H9 (cell line): ENCODE measurements around the gene MOB3A. TPM values are rescaled to one million over a fixed set of nuclear protein-coding genes. Genes with fewer than 3 reads are reported as not detected.

ENCODE experiments used
- DNase-seq: peaks from one replicate; pipeline ENCODE4 v3.0.0-alpha.2; 2017
- H2AFZ ChIP-seq: one replicate; pipeline ENCODE4 v1.6.1; 2013; ENCODE audit warnings: mild to moderate bottlenecking, low read length, control low read depth, moderate library complexity
- H2AK5ac ChIP-seq: 2 replicates; pipeline ENCODE4 v1.6.1; 2013; ENCODE audit warnings: low read length, control low read depth, mixed read lengths; ENCODE audit not compliant: insufficient read length
- H2BK120ac ChIP-seq: one replicate; pipeline ENCODE4 v1.6.1; 2013; ENCODE audit warnings: low read depth, mild to moderate bottlenecking, low read length, control low read depth, inconsistent platforms; ENCODE audit not compliant: poor library complexity, severe bottlenecking
- H2BK12ac ChIP-seq: 2 replicates; pipeline ENCODE4 v1.6.1; 2013; ENCODE audit warnings: low read length, control low read depth, mixed read lengths, low read depth; ENCODE audit not compliant: insufficient read length
- H2BK15ac ChIP-seq: 2 replicates; pipeline ENCODE4 v1.6.1; 2013; ENCODE audit warnings: low read depth, low read length, control low read depth
- H2BK20ac ChIP-seq: one replicate; pipeline ENCODE4 v1.6.1; 2013; ENCODE audit warnings: low read depth, mild to moderate bottlenecking, low read length, control low read depth, inconsistent platforms; ENCODE audit not compliant: poor library complexity, severe bottlenecking
- H2BK5ac ChIP-seq: 2 replicates; pipeline ENCODE4 v1.6.1; 2013; ENCODE audit warnings: low read length, control low read depth, mixed read lengths; ENCODE audit not compliant: insufficient read length
- H3K14ac ChIP-seq: 2 replicates; pipeline ENCODE4 v1.6.1; 2013; ENCODE audit warnings: low read length, control low read depth; ENCODE audit not compliant: insufficient read depth
- H3K18ac ChIP-seq: 2 replicates; pipeline ENCODE4 v1.6.1; 2013; ENCODE audit warnings: low read depth, mild to moderate bottlenecking, mixed read lengths, low read length, control low read depth; ENCODE audit not compliant: insufficient read length
- H3K23ac ChIP-seq: 2 replicates; pipeline ENCODE4 v1.6.1; 2013; ENCODE audit warnings: low read length, control low read depth, mixed read lengths, low read depth; ENCODE audit not compliant: insufficient read length
- H3K23me2 ChIP-seq: 2 replicates; pipeline ENCODE4 v1.6.1; 2013; ENCODE audit warnings: low read depth, mild to moderate bottlenecking, mixed read lengths, low read length, control low read depth; ENCODE audit not compliant: insufficient read length, poor library complexity, severe bottlenecking
- H3K27ac ChIP-seq: 2 replicates; pipeline ENCODE4 v1.5.1; 2013; ENCODE audit warnings: low read length, control low read depth, mixed read lengths, low read depth; ENCODE audit not compliant: insufficient read length
- H3K27me3 ChIP-seq: 2 replicates; pipeline ENCODE4 v1.6.1; 2013; ENCODE audit warnings: low read length, control low read depth, inconsistent platforms; ENCODE audit not compliant: insufficient read depth
- H3K4ac ChIP-seq: 2 replicates; pipeline ENCODE4 v1.6.1; 2013; ENCODE audit warnings: low read depth, mild to moderate bottlenecking, control low read depth, inconsistent platforms, low read length, moderate library complexity
- H3K4me1 ChIP-seq: 2 replicates; pipeline ENCODE4 v1.6.1; 2013; ENCODE audit warnings: low read length, control low read depth, inconsistent platforms; ENCODE audit not compliant: insufficient read depth
- H3K4me2 ChIP-seq: 2 replicates; pipeline ENCODE4 v1.6.1; 2013; ENCODE audit warnings: low read length, control low read depth, mixed read lengths; ENCODE audit not compliant: insufficient read length, insufficient read depth
- H3K56ac ChIP-seq: 2 replicates; pipeline ENCODE4 v1.6.1; 2013; ENCODE audit warnings: low read depth, mild to moderate bottlenecking, mixed read lengths, low read length, control low read depth; ENCODE audit not compliant: insufficient read length
- H3K79me1 ChIP-seq: 2 replicates; pipeline ENCODE4 v1.6.1; 2013; ENCODE audit warnings: low read depth, mild to moderate bottlenecking, moderate library complexity, low read length, control low read depth, inconsistent platforms; ENCODE audit not compliant: insufficient read depth, poor library complexity, severe bottlenecking
- H3K79me2 ChIP-seq: 2 replicates; pipeline ENCODE4 v1.6.1; 2013; ENCODE audit warnings: low read length, control low read depth, inconsistent platforms; ENCODE audit not compliant: insufficient read depth
- H3K9ac ChIP-seq: 2 replicates; pipeline ENCODE4 v1.6.1; 2013; ENCODE audit warnings: low read length, control low read depth, mixed read lengths; ENCODE audit not compliant: insufficient read length; ENCODE audit errors: extremely low read depth
- H3K9me3 ChIP-seq: one replicate; pipeline ENCODE4 v1.6.1; 2013; ENCODE audit warnings: low read depth, low read length, inconsistent platforms; ENCODE audit not compliant: control insufficient read depth
- H3T11ph ChIP-seq: one replicate; pipeline ENCODE4 v1.6.1; 2013; ENCODE audit warnings: mild to moderate bottlenecking, low read length, control low read depth, inconsistent platforms
- H4K20me1 ChIP-seq: one replicate; pipeline ENCODE4 v1.6.1; 2013; ENCODE audit not compliant: control insufficient read depth, insufficient read length, insufficient read depth
- H4K5ac ChIP-seq: 2 replicates; pipeline ENCODE4 v1.6.1; 2013; ENCODE audit warnings: low read depth, mild to moderate bottlenecking, mixed read lengths, low read length, control low read depth; ENCODE audit not compliant: insufficient read length
- H4K8ac ChIP-seq: replicated peaks from 2 replicates; pipeline ENCODE4 v1.6.1; 2013; ENCODE audit warnings: low read length, control low read depth, mixed read lengths, low read depth; ENCODE audit not compliant: insufficient read length
- H4K91ac ChIP-seq: 2 replicates; pipeline ENCODE4 v1.6.1; 2013; ENCODE audit warnings: low read depth, mild to moderate bottlenecking, moderate library complexity, mixed read lengths, low read length, control low read depth; ENCODE audit not compliant: insufficient read length
- H3K27ac Mint-ChIP-seq, 3 experiments: 2 replicates in 2 of 3; 3 replicates in 1 of 3; pipeline ENCODE4 v1.8.0; 2020 to 2021; ENCODE audit warnings: mixed read lengths in 3 of 3, mild to moderate bottlenecking in 1 of 3, moderate library complexity in 1 of 3
- H3K27me3 Mint-ChIP-seq: 2 replicates; pipeline ENCODE4 v1.8.0; 2021; ENCODE audit warnings: low read depth, mild to moderate bottlenecking, moderate library complexity, mixed read lengths
- H3K36me3 Mint-ChIP-seq, 3 experiments: 2 replicates in 2 of 3; 3 replicates in 1 of 3; pipeline ENCODE4 v1.8.0; 2020 to 2021; ENCODE audit warnings: low read depth in 3 of 3, mixed read lengths in 3 of 3; ENCODE audit not compliant: insufficient read depth in 1 of 3
- H3K4me1 Mint-ChIP-seq, 2 experiments: 2 replicates each; pipeline ENCODE4 v1.8.0; 2020; ENCODE audit warnings: mixed read lengths in 2 of 2
- H3K4me3 Mint-ChIP-seq, 2 experiments: 2 replicates in 1 of 2; 3 replicates in 1 of 2; pipeline ENCODE4 v1.8.0; 2020 to 2021; ENCODE audit warnings: mild to moderate bottlenecking in 2 of 2, mixed read lengths in 2 of 2, moderate library complexity in 1 of 2
- H3K9me3 Mint-ChIP-seq, 2 experiments: 2 replicates in 1 of 2; 3 replicates in 1 of 2; pipeline ENCODE4 v1.8.0; 2020; ENCODE audit warnings: mild to moderate bottlenecking in 2 of 2, mixed read lengths in 2 of 2, moderate library complexity in 1 of 2
- WGBS: extraction: QIAGEN DNeasy Blood & Tissue Kit; methylation state at CpG from one replicate; pipeline ENCODE4 v1.1.7; 2013; ENCODE audit warnings: missing lambda C conversion rate, low lambda C conversion rate, mixed read lengths; ENCODE audit not compliant: insufficient read length; ENCODE audit errors: extremely low coverage; 5-methylcytosine and 5-hydroxymethylcytosine counted together
- total RNA-seq: library from RNA; stranded (reverse); gene quantifications from 2 replicates; pipeline ENCODE4 v1.2.1, GENCODE V29; 2021
- TF ChIP-seq, protein P1 (sequence below): fragments of 200-600 bp; sonication (generic); conservative IDR thresholded peaks from 3 replicates; pipeline ENCODE4 v1.8.0; 2021; ENCODE audit warnings: antibody characterized with exemption, mild to moderate bottlenecking

Gene MOB3A
- total RNA-seq, 1 experiment from 2014 or later, result 11.5 TPM

DNA sequence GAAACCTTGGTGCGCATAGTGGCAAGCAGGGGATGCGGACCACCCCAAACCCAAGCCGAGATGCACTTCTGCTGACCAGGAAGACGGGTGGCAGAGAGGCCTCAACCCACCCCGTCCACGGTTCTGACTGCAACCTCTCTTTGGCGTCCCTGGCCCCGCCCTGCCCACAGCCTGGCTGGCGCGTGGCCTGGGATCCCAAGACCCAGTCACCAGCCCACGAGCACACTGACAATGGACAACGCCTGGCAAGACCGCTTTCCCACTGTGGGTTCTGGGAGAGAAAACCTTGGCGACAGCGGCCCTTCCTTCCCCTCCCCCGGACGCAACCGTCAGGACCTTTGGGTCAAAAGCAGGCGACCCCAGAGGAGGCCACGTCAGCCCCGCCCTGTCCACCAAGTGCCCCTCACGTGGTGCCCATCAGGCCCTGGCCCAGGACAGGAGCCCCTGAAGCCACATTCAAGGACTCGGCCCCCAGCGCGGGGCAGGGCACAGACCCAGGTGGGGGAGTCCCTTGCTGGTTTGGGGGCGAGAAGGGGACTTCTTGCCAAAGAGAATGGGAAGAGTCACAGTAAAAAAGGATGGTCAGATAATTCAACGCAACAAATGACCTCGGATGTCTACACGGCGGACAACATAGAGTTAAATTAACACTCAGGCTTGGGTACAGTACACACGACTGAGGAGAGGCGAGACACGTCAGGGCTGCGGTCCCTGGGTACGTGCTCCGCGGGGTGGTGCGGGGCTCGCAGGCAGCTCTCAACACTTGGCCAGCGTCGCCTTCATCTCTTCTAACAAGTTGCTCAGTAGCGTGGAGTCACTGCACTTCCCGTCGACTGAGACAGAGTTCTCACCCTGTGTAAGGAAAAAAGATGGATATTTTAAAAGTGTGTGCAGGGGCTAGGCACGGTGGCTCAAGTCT lies 5.5 kb upstream of the MOB3A start:
- H3K4me2 ChIP-seq, result no peak overlapping the region
- H3K23ac ChIP-seq, result no peak overlapping the region
- peaks cover 5% of the 10 kb centered on the region for H3K9me3 ChIP-seq
- Mint-ChIP-seq H3K27ac (peak overlapping the region in 2 of 3 experiments; percentile 3 to 70; a peak in 2 of 7 replicates), H3K4me3 (no peak overlapping the region), H3K9me3 (peaks cover 12 to 17% of the 10 kb centered on the region in 2 experiments; a peak in 4 of 5 replicates), H3K36me3 (peaks cover 35 to 65% (median 60%) of the 10 kb centered on the region in 3 experiments), H3K4me1 (peaks cover 2% of the 10 kb centered on the region in 2 experiments; a peak in 3 of 4 replicates), H3K27me3 (no peaks in the 10 kb centered on the region; the same call in 1 of the 2 replicates)
- no peak overlapping the region for H3K9ac ChIP-seq
- no peak overlapping the region for H2BK20ac ChIP-seq
- no peak overlapping the region for H2AFZ ChIP-seq
- no peak overlapping the region for H2BK120ac ChIP-seq
- no peak for DNase-seq
- no peak overlapping the region for H3K56ac ChIP-seq
- no peak overlapping the region for H2BK5ac ChIP-seq
- H4K20me1 ChIP-seq, result no peaks in the 10 kb centered on the region
- H3K27ac ChIP-seq, result no peak overlapping the region
- H4K5ac ChIP-seq, result no peak overlapping the region
- H3K18ac ChIP-seq, result no peak overlapping the region
- H2AK5ac ChIP-seq, result no peak overlapping the region
- H3T11ph ChIP-seq, result no peak overlapping the region
- no peaks in the 10 kb centered on the region for H3K4me1 ChIP-seq
- TF ChIP-seq, protein P1, sequence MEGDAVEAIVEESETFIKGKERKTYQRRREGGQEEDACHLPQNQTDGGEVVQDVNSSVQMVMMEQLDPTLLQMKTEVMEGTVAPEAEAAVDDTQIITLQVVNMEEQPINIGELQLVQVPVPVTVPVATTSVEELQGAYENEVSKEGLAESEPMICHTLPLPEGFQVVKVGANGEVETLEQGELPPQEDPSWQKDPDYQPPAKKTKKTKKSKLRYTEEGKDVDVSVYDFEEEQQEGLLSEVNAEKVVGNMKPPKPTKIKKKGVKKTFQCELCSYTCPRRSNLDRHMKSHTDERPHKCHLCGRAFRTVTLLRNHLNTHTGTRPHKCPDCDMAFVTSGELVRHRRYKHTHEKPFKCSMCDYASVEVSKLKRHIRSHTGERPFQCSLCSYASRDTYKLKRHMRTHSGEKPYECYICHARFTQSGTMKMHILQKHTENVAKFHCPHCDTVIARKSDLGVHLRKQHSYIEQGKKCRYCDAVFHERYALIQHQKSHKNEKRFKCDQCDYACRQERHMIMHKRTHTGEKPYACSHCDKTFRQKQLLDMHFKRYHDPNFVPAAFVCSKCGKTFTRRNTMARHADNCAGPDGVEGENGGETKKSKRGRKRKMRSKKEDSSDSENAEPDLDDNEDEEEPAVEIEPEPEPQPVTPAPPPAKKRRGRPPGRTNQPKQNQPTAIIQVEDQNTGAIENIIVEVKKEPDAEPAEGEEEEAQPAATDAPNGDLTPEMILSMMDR, result no peak
- H3K79me1 ChIP-seq, result no peaks in the 10 kb centered on the region
- H3K4ac ChIP-seq, result no peak overlapping the region
- H4K91ac ChIP-seq, result no peak overlapping the region
- peaks cover 2% of the 10 kb centered on the region; the same call in 1 of the 2 replicates for H3K79me2 ChIP-seq
- H3K14ac ChIP-seq, result no peak overlapping the region; the same call in 1 of the 2 replicates
- no peaks in the 10 kb centered on the region for H3K27me3 ChIP-seq
- no peak overlapping the region for H2BK15ac ChIP-seq
- H4K8ac ChIP-seq, result no peak overlapping the region
- WGBS, result no CpG with 5 or more reads among the region's 45 CpGs
- H2BK12ac ChIP-seq, result no peak overlapping the region
- no peaks in the 10 kb centered on the region for H3K23me2 ChIP-seq
